ENCODE measurements around the gene TENT5C. TPM values are rescaled to one million over a fixed set of nuclear protein-coding genes. Genes with fewer than 3 reads are reported as not detected.

Gene TENT5C
- total and polyA plus RNA-seq, 2 of the 8 experiments (the other 6 are each of a cell fraction or from before 2014, with no cell fraction given), result 0.38 to 0.99 TPM

GRCh38 chr1:117675907-117676430, 70.1 kb downstream of the TENT5C start:
- Histone ChIP-seq H3K27me3 (replicated peaks in 1 of 4; ENCODE audit: control insufficient read depth in 3 of 4, extremely low read depth in 1 of 4, insufficient read depth in 3 of 4, low read length in 3 of 4) (no peaks in the 10 kb centered on the region), H2BK12ac (ENCODE audit: low read depth, low read length) (no peak overlapping the region), H3K9ac (replicated peaks in 1 of 4; ENCODE audit: extremely low read depth in 1 of 4, low read depth in 3 of 4, low read length in 3 of 4) (no peak overlapping the region), H3K36me3 (ENCODE audit: control insufficient read depth in 2 of 4, insufficient read depth in 4 of 4, low read length in 3 of 4) (no peaks in the 10 kb centered on the region; a peak in 1 of 8 replicates), H4K8ac (ENCODE audit: extremely low read depth, insufficient read depth, low read length) (no peak overlapping the region), H3K14ac (ENCODE audit: insufficient read length) (no peak overlapping the region), H4K20me1 (replicated peaks in 1 of 2; ENCODE audit: control insufficient read depth in 1 of 2, insufficient read depth in 2 of 2, low read length in 2 of 2) (no peaks in the 10 kb centered on the region), H3K4me1 (replicated peaks in 1 of 4; ENCODE audit: control insufficient read depth in 3 of 4, insufficient read depth in 4 of 4, low read length in 3 of 4) (peaks cover 0 to 2% (median 0%) of the 10 kb centered on the region in 4 experiments; a peak in 3 of 7 replicates), H3K23me2 (ENCODE audit: low read depth, low read length) (no peaks in the 10 kb centered on the region), H4K5ac (ENCODE audit: insufficient read length, low read depth, low read length) (no peak overlapping the region), H3K23ac (ENCODE audit: insufficient read length) (no peak overlapping the region), H4K91ac (replicated peaks; ENCODE audit: insufficient read length, low read length) (no peak overlapping the region), H2BK20ac (ENCODE audit: low read length) (no peak overlapping the region), H2AK5ac (ENCODE audit: low read depth, low read length) (no peak overlapping the region), H3K4me2 (ENCODE audit: insufficient read depth in 1 of 2, low read depth in 2 of 2, low read length in 2 of 2) (no peak overlapping the region), H3K27ac (ENCODE audit: low read depth, low read length) (no peak overlapping the region), H3K4me3 (ENCODE audit: extremely low read depth in 1 of 4, insufficient read depth in 2 of 4, low read depth in 3 of 4, low read length in 4 of 4) (no peak overlapping the region), H3K79me1 (ENCODE audit: low read depth, low read length) (no peaks in the 10 kb centered on the region), H3K9me3 (ENCODE audit: insufficient read depth in 2 of 2, low read depth in 1 of 2, low read length in 1 of 2) (no peaks in the 10 kb centered on the region), H2BK5ac (ENCODE audit: low read depth, low read length) (no peak overlapping the region), H2BK15ac (ENCODE audit: low read length) (no peak overlapping the region), H2AFZ (ENCODE audit: low read length) (no peak overlapping the region), H3K79me2 (ENCODE audit: control insufficient read depth in 1 of 2, insufficient read depth in 2 of 2, low read length in 2 of 2) (no peaks in the 10 kb centered on the region), H3K4ac (replicated peaks; ENCODE audit: insufficient read length, low read depth, low read length) (no peak overlapping the region), H2BK120ac (replicated peaks; ENCODE audit: low read depth, low read length) (no peak overlapping the region), H3K56ac (replicated peaks; ENCODE audit: insufficient read length, low read depth, low read length) (no peak overlapping the region), H3K18ac (ENCODE audit: extremely low read depth, low read length) (no peak overlapping the region)
- POLR2A ChIA-PET (ENCODE audit: partially characterized antibody), result interaction anchor here (1.3 to 1.6 kb wide), 2 partner anchors 10 kb away, joined by 3 to 4 read pairs; no protein-coding TSS in a partner anchor
- DNase-seq (ENCODE audit: low read depth in 1 of 2, low spot score in 2 of 2), result no peak
- CTCF ChIA-PET (ENCODE audit: partially characterized antibody), result interaction anchor here (0.8 to 3.1 kb wide), 6 partner anchors 17 to 135 kb away, joined by 3 to 11 read pairs (median 5); no protein-coding TSS in a partner anchor
- 91% methylated on average over 3 of the region's 3 CpGs; no CpG with 5 or more reads in 1 of the 2 experiments for WGBS, 2 experiments (ENCODE audit: extremely low coverage in 1 of 2, insufficient coverage in 1 of 2, insufficient read length in 1 of 2, insufficient replicate concordance in 2 of 2, low coverage in 1 of 2, low lambda C conversion rate in 2 of 2, missing lambda C conversion rate in 1 of 2)
- no peak for TF ChIP-seq POU5F1 (IDR thresholded peaks at IDR 0.05; ENCODE audit: low read depth, low read length)
- FAIRE-seq, result no peak
